Adrenal gland (tissue), 5 donors: Measurements from ENCODE around the gene GH2.
"Not testable (repeated sequence)": the region's sequence is repeated elsewhere in the genome, so short reads cannot be mapped to it uniquely, and the experiment has no call there.

ENCODE experiments used
- POLR2A ChIP-seq, 2 donors: fragments of 450-650 bp; IDR thresholded peaks; one replicate each; pipeline ENCODE4 v1.6.1; 2017; ENCODE audit warnings: antibody characterized with exemption in 2 of 2, mild to moderate bottlenecking in 2 of 2, moderate library complexity in 1 of 2
- TF ChIP-seq, protein P1 (sequence below), 6 experiments: fragments of 450-650 bp in 4 of 6; fragments of 200-600 bp in 2 of 6; sonication (generic) in 1 of 6; IDR thresholded peaks; 1 replicate in 5 of 6; 2 replicates in 1 of 6; pipeline versions ENCODE4 v1.5.1 to v1.8.0; 2016 to 2021; ENCODE audit warnings: antibody characterized with exemption in 6 of 6, mild to moderate bottlenecking in 2 of 6, moderate library complexity in 1 of 6
- donor health status: DM: no; HTN: no; CAD: no.

DNA sequence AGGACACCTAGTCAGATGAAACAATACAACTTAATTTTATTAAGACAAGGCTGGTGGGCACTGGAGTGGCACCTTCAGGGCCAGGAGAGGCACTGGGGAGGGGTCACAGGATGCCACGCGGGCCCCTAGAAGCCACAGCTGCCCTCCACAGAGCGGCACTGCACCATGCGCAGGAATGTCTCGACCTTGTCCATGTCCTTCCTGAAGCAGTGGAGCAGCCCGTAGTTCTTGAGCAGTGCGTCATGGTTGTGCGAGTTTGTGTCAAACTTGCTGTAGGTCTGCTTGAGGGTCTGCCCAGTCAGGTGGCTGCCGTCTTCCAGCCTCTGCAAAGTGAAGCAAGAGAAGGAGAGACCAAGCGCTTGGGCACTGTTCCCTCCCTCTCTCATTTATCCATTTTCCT, 27.8 kb upstream of the GH2 start:
- TF ChIP-seq POLR2A (IDR thresholded peaks at IDR 0.05): not testable (repeated sequence)
- TF ChIP-seq, protein P1, sequence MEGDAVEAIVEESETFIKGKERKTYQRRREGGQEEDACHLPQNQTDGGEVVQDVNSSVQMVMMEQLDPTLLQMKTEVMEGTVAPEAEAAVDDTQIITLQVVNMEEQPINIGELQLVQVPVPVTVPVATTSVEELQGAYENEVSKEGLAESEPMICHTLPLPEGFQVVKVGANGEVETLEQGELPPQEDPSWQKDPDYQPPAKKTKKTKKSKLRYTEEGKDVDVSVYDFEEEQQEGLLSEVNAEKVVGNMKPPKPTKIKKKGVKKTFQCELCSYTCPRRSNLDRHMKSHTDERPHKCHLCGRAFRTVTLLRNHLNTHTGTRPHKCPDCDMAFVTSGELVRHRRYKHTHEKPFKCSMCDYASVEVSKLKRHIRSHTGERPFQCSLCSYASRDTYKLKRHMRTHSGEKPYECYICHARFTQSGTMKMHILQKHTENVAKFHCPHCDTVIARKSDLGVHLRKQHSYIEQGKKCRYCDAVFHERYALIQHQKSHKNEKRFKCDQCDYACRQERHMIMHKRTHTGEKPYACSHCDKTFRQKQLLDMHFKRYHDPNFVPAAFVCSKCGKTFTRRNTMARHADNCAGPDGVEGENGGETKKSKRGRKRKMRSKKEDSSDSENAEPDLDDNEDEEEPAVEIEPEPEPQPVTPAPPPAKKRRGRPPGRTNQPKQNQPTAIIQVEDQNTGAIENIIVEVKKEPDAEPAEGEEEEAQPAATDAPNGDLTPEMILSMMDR (IDR thresholded peaks at IDR 0.05): not testable (repeated sequence)
